HCT116 (cell line): ENCODE data around the gene CDK16. TPM values are rescaled to one million over a fixed set of nuclear protein-coding genes. Genes with fewer than 3 reads are reported as not detected.

Experiments used
- ATAC-seq: fragments of 200-7000 bp; cut with Tn5 transposase; 2 replicates; pipeline ENCODE4 v1.9.1; 2020; ENCODE audit warnings: mild to moderate bottlenecking, moderate library complexity
- BruUV-seq: library from RNA; stranded (reverse); fragments of 400-500 nt; replicated peaks from 2 replicates; lab custom pipeline; 2021; lab: Mats Ljungman, UMichigan
- CTCF ChIA-PET: fragments of 300-600 bp; sonication (Branson Sonifier 250); formaldehyde crosslinking; loops from one replicate; lab custom pipeline; 2021; ENCODE audit warnings: antibody characterized with exemption; lab: Charles Lee
- POLR2A ChIA-PET: fragments of 300-600, 350-600 bp; sonication (Branson Sonifier 250); formaldehyde crosslinking; loops from one replicate; lab custom pipeline; 2021; ENCODE audit warnings: antibody characterized with exemption; lab: Charles Lee
- RAD21 ChIA-PET, 2 experiments: fragments of 300-600 bp; sonication (Branson Sonifier 250); formaldehyde crosslinking; loops; one replicate each; lab custom pipeline; 2023; ENCODE audit warnings: low total read pairs in 2 of 2; ENCODE audit not compliant: uncharacterized antibody in 2 of 2, unreplicated experiment in 2 of 2, low non-redundant PET in 1 of 2; lab: Charles Lee
- DNase-seq: peaks from one replicate; pipeline ENCODE4 v3.0.0-alpha.2; 2010; ENCODE audit warnings: low read depth, low spot score
- H2AFZ ChIP-seq: fragments of 200-600 bp; shearing (Covaris generic), sonication (generic); 2 replicates; pipeline ENCODE4 v1.6.1; 2017; ENCODE audit warnings: low read depth, mixed run types, mixed read lengths, antibody characterized with exemption, low read length; ENCODE audit not compliant: poor library complexity, severe bottlenecking
- H3K27ac ChIP-seq: 2 replicates; pipeline ENCODE4 v1.5.1; 2012; ENCODE audit warnings: low read depth, low read length
- H3K27me3 ChIP-seq: fragments of 200-600 bp; sonication (generic); 2 replicates; pipeline ENCODE4 v1.6.1; 2016; ENCODE audit warnings: mixed run types, low read length, mixed read lengths; ENCODE audit not compliant: insufficient read depth
- H3K36me3 ChIP-seq, 2 experiments: fragments of 200-500 bp in 1 of 2; fragments of 200-600 bp in 1 of 2; sonication (Bioruptor generic) in 1 of 2; sonication (generic) in 1 of 2; 2 replicates each; pipeline versions ENCODE4 v1.5.1 to v1.6.1; 2014 to 2016; ENCODE audit warnings: low read length in 2 of 2, inconsistent platforms in 1 of 2, mixed read lengths in 1 of 2, mixed run types in 1 of 2; ENCODE audit not compliant: insufficient read depth in 2 of 2, control insufficient read depth in 1 of 2
- H3K4me1 ChIP-seq, 2 experiments: fragments of 200-600 bp in 1 of 2; sonication (generic) in 1 of 2; 2 replicates each; pipeline versions ENCODE4 v1.5.1 to v1.6.1; 2012 to 2017; ENCODE audit warnings: low read length in 2 of 2, inconsistent platforms in 1 of 2, mild to moderate bottlenecking in 1 of 2, mixed read lengths in 1 of 2, mixed run types in 1 of 2, moderate library complexity in 1 of 2; ENCODE audit not compliant: insufficient read depth in 2 of 2, control insufficient read depth in 1 of 2
- H3K4me2 ChIP-seq: fragments of 200-600 bp; sonication (generic); 2 replicates; pipeline ENCODE4 v1.6.1; 2017; ENCODE audit warnings: mixed run types, low read length, mixed read lengths
- H3K4me3 ChIP-seq, 2 experiments: fragments of 200-600 bp in 1 of 2; sonication (generic) in 1 of 2; replicated peaks in 1 of 2; 2 replicates each; pipeline ENCODE4 v1.5.1; 2011 to 2016; ENCODE audit warnings: low read length in 2 of 2, control low read depth in 1 of 2, low read depth in 1 of 2, mild to moderate bottlenecking in 1 of 2, mixed read lengths in 1 of 2, mixed run types in 1 of 2
- H3K79me2 ChIP-seq: fragments of 200-600 bp; sonication (generic); 2 replicates; pipeline ENCODE4 v1.6.1; 2017; ENCODE audit warnings: mild to moderate bottlenecking, mixed run types, low read length, moderate library complexity, mixed read lengths; ENCODE audit not compliant: insufficient read depth
- H3K9ac ChIP-seq: fragments of 200-600 bp; sonication (generic); 2 replicates; pipeline ENCODE4 v1.6.1; 2016; ENCODE audit warnings: low read length, mixed read lengths
- H3K9me2 ChIP-seq: fragments of 200-600 bp; sonication (generic), shearing (Covaris generic); 2 replicates; pipeline ENCODE4 v1.6.1; 2017; ENCODE audit warnings: mixed run types, mild to moderate bottlenecking, moderate library complexity; ENCODE audit not compliant: insufficient read depth
- H3K9me3 ChIP-seq, 2 experiments: fragments of 200-500 bp in 1 of 2; fragments of 200-600 bp in 1 of 2; sonication (Bioruptor generic) in 1 of 2; sonication (generic) in 1 of 2; 2 replicates each; pipeline ENCODE4 v1.6.1; 2014 to 2017; ENCODE audit warnings: low read length in 2 of 2, mixed read lengths in 2 of 2, inconsistent platforms in 1 of 2, low read depth in 1 of 2, mild to moderate bottlenecking in 1 of 2, mixed run types in 1 of 2, moderate library complexity in 1 of 2; ENCODE audit not compliant: control insufficient read depth in 1 of 2, insufficient read depth in 1 of 2
- H4K20me1 ChIP-seq: fragments of 200-600 bp; sonication (generic), shearing (Covaris generic); 2 replicates; pipeline ENCODE4 v1.6.1; 2017; ENCODE audit warnings: mixed run types, mild to moderate bottlenecking, moderate library complexity; ENCODE audit not compliant: insufficient read depth
- CBX3 ChIP-seq: IDR thresholded peaks from 2 replicates; pipeline ENCODE4 v1.6.1; 2012; ENCODE audit warnings: low read depth
- CEBPB ChIP-seq: IDR thresholded peaks from 2 replicates; pipeline ENCODE4 v1.6.1; 2012; ENCODE audit warnings: low read depth
- CTCF ChIP-seq, 3 experiments: fragments of 200-600 bp in 1 of 3; sonication (generic) in 1 of 3; IDR thresholded peaks in 2 of 3; conservative IDR thresholded peaks in 1 of 3; 2 replicates each; pipeline ENCODE4 v1.5.1; 2012 to 2017; ENCODE audit warnings: low read depth in 2 of 3, low read length in 2 of 3, antibody characterized with exemption in 1 of 3, borderline replicate concordance in 1 of 3, control low read depth in 1 of 3, mild to moderate bottlenecking in 1 of 3, mixed read lengths in 1 of 3, mixed run types in 1 of 3, moderate library complexity in 1 of 3; ENCODE audit not compliant: insufficient read depth in 1 of 3
- ELF1 ChIP-seq: IDR thresholded peaks from 2 replicates; pipeline ENCODE4 v1.6.1; 2012; ENCODE audit warnings: low read depth, borderline replicate concordance
- EZH2 ChIP-seq: fragments of 200-600 bp; sonication (generic); IDR thresholded peaks from 2 replicates; pipeline ENCODE4 v1.6.1; 2017; ENCODE audit warnings: antibody characterized with exemption, mixed run types
- FOSL1 ChIP-seq: IDR thresholded peaks from 2 replicates; pipeline ENCODE4 v1.6.1; 2012; ENCODE audit warnings: low read depth
- JUND ChIP-seq: IDR thresholded peaks from 2 replicates; pipeline ENCODE4 v1.6.1; 2012
- POLR2A ChIP-seq: IDR thresholded peaks from 2 replicates; pipeline ENCODE4 v1.7.0; 2011; ENCODE audit warnings: borderline replicate concordance; ENCODE audit not compliant: insufficient read depth, insufficient read length; ENCODE audit errors: extremely low read depth
- POLR2AphosphoS5 ChIP-seq: IDR thresholded peaks from 2 replicates; pipeline ENCODE4 v1.6.1; 2011; ENCODE audit warnings: mild to moderate bottlenecking, low read depth, low read length, moderate library complexity
- REST ChIP-seq: IDR thresholded peaks from 2 replicates; pipeline ENCODE4 v1.6.1; 2012; ENCODE audit warnings: low read depth
- SP1 ChIP-seq: IDR thresholded peaks from 2 replicates; pipeline ENCODE4 v1.6.1; 2012; ENCODE audit warnings: low read depth
- TCF7L2 ChIP-seq: IDR thresholded peaks from 2 replicates; pipeline ENCODE4 v1.7.0; 2011; ENCODE audit warnings: borderline replicate concordance, inconsistent platforms; ENCODE audit not compliant: insufficient read depth, insufficient read length; ENCODE audit errors: extremely low read depth
- YY1 ChIP-seq: IDR thresholded peaks from 2 replicates; pipeline ENCODE4 v1.6.1; 2011; ENCODE audit warnings: low read length, low read depth, moderate library complexity, mild to moderate bottlenecking; ENCODE audit not compliant: insufficient replicate concordance; ENCODE audit errors: extremely low read depth
- ZFX ChIP-seq: fragments of 450-650 bp; IDR thresholded peaks from 2 replicates; pipeline ENCODE4 v1.6.1; 2017
- ZNF274 ChIP-seq: fragments of 200-500 bp; sonication (Bioruptor generic); IDR thresholded peaks from 2 replicates; pipeline ENCODE4 v1.6.1; 2014; ENCODE audit warnings: mild to moderate bottlenecking, low read depth, low read length, inconsistent platforms
- intact Hi-C: fragments of 100-400 bp; cut with micrococcal nuclease; formaldehyde crosslinking; loops from 2 replicates; pipeline ENCODE4 v1.10.0; 2022
- total RNA-seq: library from RNA; stranded (reverse); gene quantifications from one replicate; pipeline ENCODE4 v1.2.1, GENCODE V29; 2021; ENCODE audit not compliant: unreplicated experiment

The CDK16 gene
- total RNA-seq, 1 experiment from 2014 or later, result 131 TPM

- intact Hi-C loops, result no loop called here
- Histone ChIP-seq H4K20me1 (no peaks in the 10 kb centered on the region), H3K4me2 (no peak overlapping the region), H3K36me3 (no peaks in the 10 kb centered on the region; a peak in 1 of 4 replicates), H3K27me3 (no peaks in the 10 kb centered on the region), H2AFZ (no peak overlapping the region)
- BruUV-seq, result no TSS peak
- RAD21 ChIA-PET, result interaction anchor here in 1 of 2 experiments (0.6 kb wide), 1 partner anchor 1997 kb away, joined by 3 read pairs; no protein-coding TSS in a partner anchor
- DNase-seq, result no peak
- TF ChIP-seq SP1, result no peak
- TF ChIP-seq FOSL1, result no peak
- no peak for TF ChIP-seq TCF7L2
- no peak for TF ChIP-seq POLR2AphosphoS5
- TF ChIP-seq CTCF (IDR thresholded peaks at IDR 0.05 in 2 of 3, conservative IDR thresholded peaks at IDR 0.05 in 1 of 3; ENCODE audit: borderline replicate concordance in 1 of 3, insufficient read depth in 1 of 3, low read depth in 2 of 3, low read length in 2 of 3), result no peak
- TF ChIP-seq YY1, result no peak
- no peak for TF ChIP-seq CEBPB
- no peak for TF ChIP-seq ZNF274
- no peak for TF ChIP-seq ELF1
- TF ChIP-seq REST, result no peak
- no peak for TF ChIP-seq EZH2
- no peak for TF ChIP-seq POLR2A
- no peak for TF ChIP-seq ZFX
- no peak for TF ChIP-seq JUND
- TF ChIP-seq CBX3, result no peak
- TF ChIP-seq, all 23 proteins: peak for 0
- no peak overlapping the region for H3K27ac ChIP-seq
- CTCF ChIA-PET, result no interaction called here
- no peaks in the 10 kb centered on the region for H3K9me2 ChIP-seq
- POLR2A ChIA-PET, result no interaction called here
- no peaks in the 10 kb centered on the region for H3K4me1 ChIP-seq
- no peak overlapping the region for H3K9ac ChIP-seq
- H3K79me2 ChIP-seq, result no peaks in the 10 kb centered on the region
- no peak overlapping the region for H3K4me3 ChIP-seq
- ATAC-seq, result no peak
- no peaks in the 10 kb centered on the region for H3K9me3 ChIP-seq
Observed at GRCh38 chrX:47179221-47179927, 39.1 kb upstream of the CDK16 start.
